Peyer's patch (tissue), 4 donors: ENCODE measurements around the gene KRTAP5-6. TPM values are rescaled to one million over a fixed set of nuclear protein-coding genes. Genes with fewer than 3 reads are reported as not detected.

Source experiments
- DNase-seq, 3 donors: peaks; one replicate each; pipeline ENCODE4 v3.0.0-alpha.2; 2017 to 2019
- H3K27ac ChIP-seq, 4 donors: fragments of 200-600 bp; sonication (generic); one replicate each; pipeline ENCODE4 v1.5.1; 2016 to 2019
- H3K27me3 ChIP-seq, 2 donors: fragments of 200-600 bp; sonication (generic); one replicate each; pipeline ENCODE4 v1.5.1; 2019
- H3K36me3 ChIP-seq, 3 donors: fragments of 200-600 bp; sonication (generic); one replicate each; pipeline ENCODE4 v1.5.1; 2016 to 2019
- H3K4me1 ChIP-seq, 4 donors: fragments of 200-600 bp; sonication (generic); one replicate each; pipeline ENCODE4 v1.5.1; 2016 to 2019
- H3K4me3 ChIP-seq, 4 donors: fragments of 200-600 bp; sonication (generic); 1 replicate in 3 of 4; 2 replicates in 1 of 4; pipeline ENCODE4 v1.5.1; 2016 to 2019; ENCODE audit warnings: mild to moderate bottlenecking in 1 of 4
- H3K9me3 ChIP-seq, 4 donors: fragments of 200-600 bp; sonication (generic); one replicate each; pipeline ENCODE4 v1.5.1; 2016 to 2019; ENCODE audit warnings: mild to moderate bottlenecking in 1 of 4
- CTCF ChIP-seq, 6 experiments: fragments of 450-650 bp in 4 of 6; fragments of 200-600 bp in 2 of 6; sonication (generic) in 1 of 6; IDR thresholded peaks; one replicate each; pipeline ENCODE4 v1.5.1; 2017 to 2019; ENCODE audit warnings: antibody characterized with exemption in 6 of 6, mild to moderate bottlenecking in 3 of 6, moderate library complexity in 1 of 6
- POLR2A ChIP-seq, 2 donors: fragments of 450-650 bp; IDR thresholded peaks; one replicate each; pipeline ENCODE4 v1.5.1; 2017; ENCODE audit warnings: antibody characterized with exemption in 2 of 2, mild to moderate bottlenecking in 2 of 2, moderate library complexity in 2 of 2
- total RNA-seq, 4 donors: library from RNA; depleted of rRNA; stranded (reverse); fragments of >200 nt; gene quantifications; one replicate each; pipeline ENCODE4 v1.1.0, GENCODE V29; 2016

Gene KRTAP5-6
- total RNA-seq, 4 donors from 2014 or later: not detected

GRCh38 chr11:1673446-1674172, 23.4 kb upstream of the KRTAP5-6 start:
- H3K27me3 ChIP-seq: no peaks in the 10 kb centered on the region
- no peak for DNase-seq
- no peaks in the 10 kb centered on the region for H3K9me3 ChIP-seq
- H3K4me3 ChIP-seq: no peak overlapping the region
- H3K4me1 ChIP-seq: no peaks in the 10 kb centered on the region
- no peaks in the 10 kb centered on the region for H3K36me3 ChIP-seq
- TF ChIP-seq CTCF (IDR thresholded peaks at IDR 0.05) (no peak), POLR2A (IDR thresholded peaks at IDR 0.05) (no peak)
- no peak overlapping the region for H3K27ac ChIP-seq

- TF ChIP-seq CTCF (IDR thresholded peaks at IDR 0.05) (no peak), POLR2A (IDR thresholded peaks at IDR 0.05) (no peak)
- Histone ChIP-seq H3K4me3 (no peak overlapping the region), H3K27me3 (no peaks in the 10 kb centered on the region), H3K27ac (no peak overlapping the region), H3K9me3 (no peaks in the 10 kb centered on the region), H3K4me1 (no peaks in the 10 kb centered on the region), H3K36me3 (no peaks in the 10 kb centered on the region)
- peak in 2 of 3 donors; percentile 25 to 34 for DNase-seq
Measured at GRCh38 chr11:1674173-1675131, 22.5 kb upstream of the KRTAP5-6 start.

- Histone ChIP-seq H3K4me3 (no peak overlapping the region), H3K27ac (no peak overlapping the region), H3K4me1 (no peaks in the 10 kb centered on the region), H3K9me3 (no peaks in the 10 kb centered on the region), H3K36me3 (no peaks in the 10 kb centered on the region), H3K27me3 (no peaks in the 10 kb centered on the region)
- no peak for TF ChIP-seq CTCF (IDR thresholded peaks at IDR 0.05)
- TF ChIP-seq POLR2A (IDR thresholded peaks at IDR 0.05): no peak
- no peak for DNase-seq
Measured at GRCh38 chr11:1675536-1676228, 21.3 kb upstream of the KRTAP5-6 start.

- Histone ChIP-seq H3K27me3 (no peaks in the 10 kb centered on the region), H3K9me3 (no peaks in the 10 kb centered on the region), H3K4me1 (no peaks in the 10 kb centered on the region), H3K27ac (no peak overlapping the region), H3K4me3 (no peak overlapping the region), H3K36me3 (no peaks in the 10 kb centered on the region)
- no peak for TF ChIP-seq CTCF (IDR thresholded peaks at IDR 0.05)
- TF ChIP-seq POLR2A (IDR thresholded peaks at IDR 0.05): no peak
- no peak for DNase-seq
Measured at GRCh38 chr11:1676229-1676740, 20.7 kb upstream of the KRTAP5-6 start.

GRCh38 chr11:1679881-1680280, 17.1 kb upstream of the KRTAP5-6 start:
- Histone ChIP-seq H3K9me3 (no peaks in the 10 kb centered on the region), H3K4me3 (no peak overlapping the region), H3K36me3 (no peaks in the 10 kb centered on the region), H3K27ac (no peak overlapping the region), H3K4me1 (no peaks in the 10 kb centered on the region), H3K27me3 (no peaks in the 10 kb centered on the region)
- DNase-seq: no peak
- TF ChIP-seq CTCF (IDR thresholded peaks at IDR 0.05) (no peak), POLR2A (IDR thresholded peaks at IDR 0.05) (no peak)
